H1 (cell line): ENCODE data around the gene COL25A1. TPM values are rescaled to one million over a fixed set of nuclear protein-coding genes. Genes with fewer than 3 reads are reported as not detected.

Experiments
- CTCF ChIA-PET: fragments of 300-600 bp; sonication (Branson Sonifier 250); formaldehyde crosslinking; loops from one replicate; lab custom pipeline; 2021; ENCODE audit not compliant: partially characterized antibody; lab: Charles Lee
- POLR2A ChIA-PET: fragments of 300-600 bp; sonication (Branson Sonifier 250); formaldehyde crosslinking; loops from one replicate; lab custom pipeline; 2021; ENCODE audit warnings: inconsistent platforms; ENCODE audit not compliant: partially characterized antibody; lab: Charles Lee
- DNase-seq, 2 experiments: peaks; one replicate each; pipeline versions ENCODE4 v3.0.0 to v3.0.0-alpha.2; 2010 to 2022; ENCODE audit warnings: low spot score in 2 of 2, low read depth in 1 of 2, mixed read lengths in 1 of 2
- FAIRE-seq: peaks from 2 replicates; lab custom pipeline; 2011; peaks lifted over from hg19 to GRCh38; lab: Jason Lieb, UNC
- H2AFZ ChIP-seq: 2 replicates; pipeline ENCODE4 v1.8.1; 2012; ENCODE audit warnings: low read length, inconsistent platforms
- H2AK5ac ChIP-seq: 2 replicates; pipeline ENCODE4 v1.6.1; 2013; ENCODE audit warnings: low read depth, low read length
- H2BK120ac ChIP-seq: replicated peaks from 2 replicates; pipeline ENCODE3; 2013; ENCODE audit warnings: low read depth, low read length, inconsistent platforms
- H2BK12ac ChIP-seq: 2 replicates; pipeline ENCODE4 v1.6.1; 2013; ENCODE audit warnings: low read depth, low read length
- H2BK15ac ChIP-seq: 2 replicates; pipeline ENCODE4 v1.6.1; 2013; ENCODE audit warnings: low read length
- H2BK20ac ChIP-seq: 2 replicates; pipeline ENCODE4 v1.6.1; 2013; ENCODE audit warnings: low read length
- H2BK5ac ChIP-seq: 2 replicates; pipeline ENCODE4 v1.6.1; 2013; ENCODE audit warnings: low read depth, low read length
- H3K14ac ChIP-seq: 2 replicates; pipeline ENCODE4 v1.6.1; 2013; ENCODE audit warnings: inconsistent platforms; ENCODE audit not compliant: insufficient read length
- H3K18ac ChIP-seq: 2 replicates; pipeline ENCODE4 v1.6.1; 2013; ENCODE audit warnings: low read length; ENCODE audit errors: extremely low read depth
- H3K23ac ChIP-seq: 2 replicates; pipeline ENCODE4 v1.6.1; 2013; ENCODE audit warnings: inconsistent platforms; ENCODE audit not compliant: insufficient read length
- H3K23me2 ChIP-seq: 2 replicates; pipeline ENCODE4 v1.6.1; 2013; ENCODE audit warnings: low read depth, low read length
- H3K27ac ChIP-seq: 2 replicates; pipeline ENCODE4 v1.6.1; 2011; ENCODE audit warnings: low read depth, low read length, inconsistent platforms
- H3K27me3 ChIP-seq, 4 experiments: replicated peaks in 1 of 4; 1 replicate in 1 of 4; 2 replicates in 3 of 4; pipeline versions ENCODE4 v1.6.1 to v1.8.1; 2011 to 2013; ENCODE audit warnings: low read length in 3 of 4, mild to moderate bottlenecking in 3 of 4, inconsistent platforms in 2 of 4, mixed read lengths in 2 of 4, moderate library complexity in 1 of 4; ENCODE audit not compliant: control insufficient read depth in 3 of 4, insufficient read depth in 3 of 4; ENCODE audit errors: extremely low read depth in 1 of 4
- H3K36me3 ChIP-seq, 4 experiments: 2 replicates each; pipeline versions ENCODE4 v1.6.1 to v1.8.1; 2011 to 2013; ENCODE audit warnings: mild to moderate bottlenecking in 4 of 4, low read length in 3 of 4, moderate library complexity in 2 of 4, control low read depth in 1 of 4, inconsistent platforms in 1 of 4; ENCODE audit not compliant: insufficient read depth in 4 of 4, control insufficient read depth in 2 of 4
- H3K4ac ChIP-seq: replicated peaks from 2 replicates; pipeline ENCODE3; 2013; ENCODE audit warnings: low read length, low read depth, mixed read lengths, inconsistent platforms; ENCODE audit not compliant: insufficient read length
- H3K4me1 ChIP-seq, 4 experiments: replicated peaks in 1 of 4; 1 replicate in 1 of 4; 2 replicates in 3 of 4; pipeline versions ENCODE4 v1.6.1 to v1.8.1; 2011 to 2013; ENCODE audit warnings: low read length in 3 of 4, inconsistent platforms in 2 of 4, mixed read lengths in 1 of 4; ENCODE audit not compliant: insufficient read depth in 4 of 4, control insufficient read depth in 3 of 4
- H3K4me2 ChIP-seq, 2 experiments: 2 replicates each; pipeline versions ENCODE4 v1.6.1 to v1.8.1; 2011 to 2013; ENCODE audit warnings: low read depth in 2 of 2, low read length in 2 of 2, control low read depth in 1 of 2, inconsistent platforms in 1 of 2, mild to moderate bottlenecking in 1 of 2; ENCODE audit not compliant: insufficient read depth in 1 of 2
- H3K4me3 ChIP-seq, 4 experiments: fragments of 200-600, 300-600 bp in 1 of 4; sonication (generic), shearing (Covaris generic), sonication (Bioruptor Twin) in 1 of 4; 2 replicates each; pipeline versions ENCODE4 v1.5.1 to v1.8.1; 2011 to 2016; ENCODE audit warnings: low read length in 4 of 4, low read depth in 3 of 4, control low read depth in 2 of 4, inconsistent platforms in 2 of 4, mild to moderate bottlenecking in 2 of 4, mixed read lengths in 1 of 4, moderate library complexity in 1 of 4; ENCODE audit not compliant: insufficient read depth in 2 of 4; ENCODE audit errors: extremely low read depth in 1 of 4
- H3K56ac ChIP-seq: replicated peaks from 2 replicates; pipeline ENCODE3; 2013; ENCODE audit warnings: low read depth, mild to moderate bottlenecking, mixed read lengths, low read length, inconsistent platforms; ENCODE audit not compliant: insufficient read length
- H3K79me1 ChIP-seq: 2 replicates; pipeline ENCODE4 v1.6.1; 2013; ENCODE audit warnings: low read depth, low read length, control low read depth
- H3K79me2 ChIP-seq, 2 experiments: 2 replicates each; pipeline versions ENCODE4 v1.6.1 to v1.8.1; 2012 to 2013; ENCODE audit warnings: low read length in 2 of 2, mild to moderate bottlenecking in 2 of 2, inconsistent platforms in 1 of 2; ENCODE audit not compliant: insufficient read depth in 2 of 2, control insufficient read depth in 1 of 2
- H3K9ac ChIP-seq, 4 experiments: replicated peaks in 1 of 4; 1 replicate in 1 of 4; 2 replicates in 3 of 4; pipeline versions ENCODE4 v1.6.1 to v1.8.1; 2011 to 2013; ENCODE audit warnings: low read depth in 3 of 4, low read length in 3 of 4, control low read depth in 2 of 4, mild to moderate bottlenecking in 2 of 4, moderate library complexity in 2 of 4, inconsistent platforms in 1 of 4; ENCODE audit errors: extremely low read depth in 1 of 4
- H3K9me3 ChIP-seq, 2 experiments: 2 replicates each; pipeline versions ENCODE4 v1.6.1 to v1.8.1; 2012 to 2013; ENCODE audit warnings: mild to moderate bottlenecking in 2 of 2, moderate library complexity in 2 of 2, control low read depth in 1 of 2, inconsistent platforms in 1 of 2, low read depth in 1 of 2, low read length in 1 of 2, mixed read lengths in 1 of 2; ENCODE audit not compliant: insufficient read depth in 2 of 2
- H4K20me1 ChIP-seq, 2 experiments: replicated peaks in 1 of 2; 2 replicates each; pipeline versions ENCODE3 to v1.8.1; 2011 to 2013; ENCODE audit warnings: inconsistent platforms in 2 of 2, low read length in 2 of 2, mild to moderate bottlenecking in 1 of 2; ENCODE audit not compliant: insufficient read depth in 2 of 2, control insufficient read depth in 1 of 2
- H4K5ac ChIP-seq: 2 replicates; pipeline ENCODE4 v1.6.1; 2013; ENCODE audit warnings: low read length, low read depth, mixed read lengths, inconsistent platforms; ENCODE audit not compliant: insufficient read length
- H4K8ac ChIP-seq: 2 replicates; pipeline ENCODE4 v1.8.0; 2013; ENCODE audit warnings: mild to moderate bottlenecking, moderate library complexity, low read length, inconsistent platforms; ENCODE audit not compliant: insufficient read depth; ENCODE audit errors: extremely low read depth
- H4K91ac ChIP-seq: replicated peaks from 2 replicates; pipeline ENCODE3; 2013; ENCODE audit warnings: low read length, mixed read lengths, inconsistent platforms; ENCODE audit not compliant: insufficient read length
- ASH2L ChIP-seq: fragments of 200-600, 300-600 bp; sonication (generic); IDR thresholded peaks from one replicate; pipeline ENCODE4 v1.7.1; 2017; ENCODE audit warnings: low read length
- POLR2A ChIP-seq, 2 experiments: IDR thresholded peaks; 1 replicate in 1 of 2; 2 replicates in 1 of 2; pipeline ENCODE4 v1.6.1; 2011; ENCODE audit warnings: low read depth in 2 of 2, low read length in 2 of 2, mild to moderate bottlenecking in 2 of 2; ENCODE audit errors: control extremely low read depth in 1 of 2
- WGBS, 2 experiments: shearing (Covaris generic) in 1 of 2; methylation state at CpG; one replicate each; pipeline versions ENCODE4 v1.1.6 to v1.1.7; 2013 to 2015; ENCODE audit warnings: low lambda C conversion rate in 2 of 2, mixed read lengths in 2 of 2, inconsistent platforms in 1 of 2, low coverage in 1 of 2, missing lambda C conversion rate in 1 of 2; ENCODE audit not compliant: insufficient replicate concordance in 2 of 2, insufficient coverage in 1 of 2, insufficient read length in 1 of 2; ENCODE audit errors: extremely low coverage in 1 of 2, missing lambda C conversion rate in 1 of 2; 5-methylcytosine and 5-hydroxymethylcytosine counted together
- polyA plus RNA-seq, 7 experiments: library from polyadenylated mRNA; depleted of rRNA in 3 of 7; stranded (reverse) in 5 of 7; unstranded in 2 of 7; fragments of >200 nt in 5 of 7; fragments of 200-250 nt in 2 of 7; gene quantifications; 1 replicate in 5 of 7; 2 replicates in 1 of 7; 4 replicates in 1 of 7; pipeline versions ENCODE4 v1.2.1 to v1.2.3, GENCODE V29; 2011 to 2013; ENCODE audit warnings: missing spikeins in 2 of 7, mixed read lengths in 2 of 7
- total RNA-seq: library from RNA; stranded (reverse); fragmentation: NEBNext Ultra II Directional; extraction: Animal tissue kit (Norgen Biotek cat#: 25700); gene quantifications from 2 replicates; pipeline ENCODE4 v1.2.1, GENCODE V29; 2021

COL25A1 gene
- total and polyA plus RNA-seq, 2 of the 8 experiments (the other 6 are each of a cell fraction or from before 2014, with no cell fraction given), result 1.1 to 8.3 TPM

DNA sequence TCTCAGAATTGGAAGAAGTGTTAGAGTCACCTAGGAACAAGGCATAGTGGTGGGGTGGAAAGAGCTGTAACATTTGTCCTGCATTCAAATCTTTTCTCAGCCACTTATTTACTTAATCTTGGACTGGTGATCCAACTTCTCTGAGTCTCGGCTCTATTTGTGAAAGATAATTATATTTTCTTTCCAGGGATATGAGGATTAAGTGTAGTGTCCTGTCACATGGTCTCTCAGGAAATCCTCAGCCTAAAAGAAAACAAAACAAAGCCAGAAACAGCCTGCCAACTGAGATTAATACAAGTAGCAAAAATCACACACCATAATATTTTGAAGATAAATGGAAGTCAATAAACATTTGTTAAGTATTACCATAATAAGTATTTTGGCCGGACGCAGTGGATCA is 506.3 kb downstream of the COL25A1 start:
- ChIA-PET POLR2A (no interaction called here), CTCF (interaction anchor here (0.6 kb wide), 1 partner anchor 1549 kb away, joined by 3 read pairs; no protein-coding TSS in a partner anchor)
- Histone ChIP-seq H3K36me3 (no peaks in the 10 kb centered on the region), H3K79me2 (no peaks in the 10 kb centered on the region), H4K91ac (no peak overlapping the region), H4K20me1 (no peaks in the 10 kb centered on the region), H3K23me2 (no peaks in the 10 kb centered on the region), H3K56ac (no peak overlapping the region), H2BK20ac (no peak overlapping the region), H2BK15ac (no peak overlapping the region), H3K18ac (no peak overlapping the region), H2BK120ac (no peak overlapping the region), H3K4ac (no peak overlapping the region), H2BK5ac (no peak overlapping the region), H3K4me2 (no peak overlapping the region)
- no peak for DNase-seq
- TF ChIP-seq ASH2L (no peak), POLR2A (IDR thresholded peaks at IDR 0.05; ENCODE audit: control extremely low read depth in 1 of 2, low read depth in 2 of 2, low read length in 2 of 2) (no peak)
- TF ChIP-seq, all 59 proteins: peak for 0
- no peak overlapping the region for H3K27ac ChIP-seq
- no peaks in the 10 kb centered on the region for H3K9me3 ChIP-seq
- FAIRE-seq, result no peak
- no peak overlapping the region for H2BK12ac ChIP-seq
- no peak overlapping the region for H4K8ac ChIP-seq
- WGBS, 2 experiments, result 86% methylated on average over 3 of the region's 3 CpGs; no CpG with 5 or more reads in 1 of the 2 experiments
- no peaks in the 10 kb centered on the region for H3K4me1 ChIP-seq
- no peak overlapping the region for H2AFZ ChIP-seq
- no peak overlapping the region for H4K5ac ChIP-seq
- no peak overlapping the region for H3K4me3 ChIP-seq
- H3K9ac ChIP-seq, result no peak overlapping the region
- H2AK5ac ChIP-seq, result no peak overlapping the region
- H3K14ac ChIP-seq, result no peak overlapping the region
- no peaks in the 10 kb centered on the region for H3K27me3 ChIP-seq
- H3K79me1 ChIP-seq, result no peaks in the 10 kb centered on the region
- no peak overlapping the region for H3K23ac ChIP-seq
